Measurements from ENCODE around the gene PPP1R13L.

PPP1R13L gene

GRCh38 chr19:45356760-45357444 lies 48.0 kb downstream of the PPP1R13L start:
- H3K4me3 ChIP-seq (ENCODE audit: low read length), result no peak overlapping the region

GRCh38 chr19:45355910-45356309 lies 49.0 kb downstream of the PPP1R13L start:
- H3K9ac ChIP-seq (ENCODE audit: low read length), result no peak overlapping the region
- no peaks in the 10 kb centered on the region for H3K4me1 ChIP-seq (ENCODE audit: control insufficient read depth, insufficient read depth, low read length)
- H3K36me3 ChIP-seq (ENCODE audit: control insufficient read depth, insufficient read depth, low read length, severe bottlenecking), result peaks cover 57% of the 10 kb centered on the region
- H3K4me3 ChIP-seq (ENCODE audit: low read length), result no peak overlapping the region
- DNase-seq (ENCODE audit: low read depth), result no peak
- no peaks in the 10 kb centered on the region for H3K9me3 ChIP-seq (ENCODE audit: control insufficient read depth, low read length)
- no peaks in the 10 kb centered on the region for H3K27me3 ChIP-seq (replicated peaks; ENCODE audit: control insufficient read depth, insufficient read depth, low read length)

More at GRCh38 chr19:45356760-45357444, 48.0 kb downstream of the PPP1R13L start:
- H3K4me1 ChIP-seq (ENCODE audit: control insufficient read depth, insufficient read depth, low read length), result no peaks in the 10 kb centered on the region
- H3K9me3 ChIP-seq (ENCODE audit: control insufficient read depth, low read length), result no peaks in the 10 kb centered on the region
- no peak for DNase-seq (ENCODE audit: low read depth)
- H3K27me3 ChIP-seq (replicated peaks; ENCODE audit: control insufficient read depth, insufficient read depth, low read length), result no peaks in the 10 kb centered on the region
- H3K9ac ChIP-seq (ENCODE audit: low read length), result no peak overlapping the region
- peaks cover 66% of the 10 kb centered on the region for H3K36me3 ChIP-seq (ENCODE audit: control insufficient read depth, insufficient read depth, low read length, severe bottlenecking)

DNA sequence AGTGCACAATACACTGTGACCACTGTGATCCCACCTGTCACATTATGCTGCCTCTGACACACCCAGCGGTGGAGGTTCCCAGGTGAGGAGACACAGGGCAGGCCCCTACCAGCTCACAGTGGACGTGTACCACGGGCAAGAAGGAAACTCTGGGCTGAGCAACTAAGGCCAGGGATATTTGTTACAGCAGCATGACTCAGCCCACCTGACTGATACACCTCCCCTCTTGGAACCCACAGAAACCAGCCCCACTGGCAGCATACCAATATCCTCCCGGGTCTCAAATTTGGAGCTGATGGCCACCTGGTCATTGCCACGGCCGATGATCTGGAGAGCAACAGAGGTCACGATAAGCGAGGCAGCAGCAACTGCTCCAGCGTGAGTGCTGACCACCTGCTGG lies 49.5 kb downstream of the PPP1R13L start:
- no peak for DNase-seq (ENCODE audit: low read depth)
- no peaks in the 10 kb centered on the region for H3K27me3 ChIP-seq (replicated peaks; ENCODE audit: control insufficient read depth, insufficient read depth, low read length)
- H3K4me1 ChIP-seq (ENCODE audit: control insufficient read depth, insufficient read depth, low read length), result no peaks in the 10 kb centered on the region
- H3K9ac ChIP-seq (ENCODE audit: low read length), result no peak overlapping the region
- H3K9me3 ChIP-seq (ENCODE audit: control insufficient read depth, low read length), result no peaks in the 10 kb centered on the region
- peaks cover 57% of the 10 kb centered on the region for H3K36me3 ChIP-seq (ENCODE audit: control insufficient read depth, insufficient read depth, low read length, severe bottlenecking)
- H3K4me3 ChIP-seq (ENCODE audit: low read length), result no peak overlapping the region

DNA sequence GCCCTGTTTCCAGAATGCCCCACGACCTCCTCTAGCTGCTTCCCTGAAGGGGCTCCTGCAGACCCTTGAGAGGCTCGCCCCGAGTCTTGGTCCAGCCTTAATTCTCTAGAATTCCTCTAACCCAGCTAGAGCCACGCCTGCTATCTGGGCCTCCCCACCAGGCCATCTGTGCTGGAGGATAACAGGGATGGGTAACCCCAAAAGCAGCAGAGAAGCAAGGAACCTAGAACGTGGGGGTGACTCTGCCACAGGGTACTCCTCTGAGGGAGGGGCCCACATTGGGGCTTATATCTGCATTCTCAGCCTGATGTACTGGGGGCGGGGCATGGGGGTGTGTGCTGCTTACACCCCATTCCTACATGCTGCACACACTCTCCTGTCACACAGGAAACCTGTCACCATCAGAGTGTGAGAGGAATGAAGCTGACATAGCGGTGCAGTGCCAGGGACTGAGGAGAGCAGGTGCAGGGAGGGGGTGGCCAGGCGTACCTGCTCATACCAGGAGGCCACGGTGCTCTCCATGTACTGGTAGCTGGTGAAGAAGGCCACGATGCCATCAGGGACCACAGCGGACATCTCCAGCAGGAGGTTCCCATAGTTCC lies 50.5 kb downstream of the PPP1R13L start:
- H3K27me3 ChIP-seq (replicated peaks; ENCODE audit: control insufficient read depth, insufficient read depth, low read length), result no peaks in the 10 kb centered on the region
- H3K9ac ChIP-seq (ENCODE audit: low read length), result no peak overlapping the region
- H3K4me1 ChIP-seq (ENCODE audit: control insufficient read depth, insufficient read depth, low read length), result no peaks in the 10 kb centered on the region
- no peaks in the 10 kb centered on the region for H3K9me3 ChIP-seq (ENCODE audit: control insufficient read depth, low read length)
- no peak for DNase-seq (ENCODE audit: low read depth)
- H3K4me3 ChIP-seq (ENCODE audit: low read length), result no peak overlapping the region
- peaks cover 54% of the 10 kb centered on the region for H3K36me3 ChIP-seq (ENCODE audit: control insufficient read depth, insufficient read depth, low read length, severe bottlenecking)

GRCh38 chr19:45352914-45353796 lies 51.7 kb downstream of the PPP1R13L start:
- H3K4me1 ChIP-seq (ENCODE audit: control insufficient read depth, insufficient read depth, low read length), result no peaks in the 10 kb centered on the region
- no peak overlapping the region for H3K4me3 ChIP-seq (ENCODE audit: low read length)
- no peak overlapping the region for H3K9ac ChIP-seq (ENCODE audit: low read length)
- no peaks in the 10 kb centered on the region for H3K27me3 ChIP-seq (replicated peaks; ENCODE audit: control insufficient read depth, insufficient read depth, low read length)
- peaks cover 46% of the 10 kb centered on the region for H3K36me3 ChIP-seq (ENCODE audit: control insufficient read depth, insufficient read depth, low read length, severe bottlenecking)
- DNase-seq (ENCODE audit: low read depth), result no peak
- no peaks in the 10 kb centered on the region for H3K9me3 ChIP-seq (ENCODE audit: control insufficient read depth, low read length)

GRCh38 chr19:45352471-45352870 lies 52.4 kb downstream of the PPP1R13L start:
- Histone ChIP-seq H3K9me3 (ENCODE audit: control insufficient read depth, low read length) (no peaks in the 10 kb centered on the region), H3K9ac (ENCODE audit: low read length) (no peak overlapping the region), H3K4me1 (ENCODE audit: control insufficient read depth, insufficient read depth, low read length) (no peaks in the 10 kb centered on the region), H3K36me3 (ENCODE audit: control insufficient read depth, insufficient read depth, low read length, severe bottlenecking) (peaks cover 46% of the 10 kb centered on the region), H3K4me3 (ENCODE audit: low read length) (no peak overlapping the region), H3K27me3 (replicated peaks; ENCODE audit: control insufficient read depth, insufficient read depth, low read length) (peaks cover 4% of the 10 kb centered on the region)
- DNase-seq (ENCODE audit: low read depth), result no peak

DNA sequence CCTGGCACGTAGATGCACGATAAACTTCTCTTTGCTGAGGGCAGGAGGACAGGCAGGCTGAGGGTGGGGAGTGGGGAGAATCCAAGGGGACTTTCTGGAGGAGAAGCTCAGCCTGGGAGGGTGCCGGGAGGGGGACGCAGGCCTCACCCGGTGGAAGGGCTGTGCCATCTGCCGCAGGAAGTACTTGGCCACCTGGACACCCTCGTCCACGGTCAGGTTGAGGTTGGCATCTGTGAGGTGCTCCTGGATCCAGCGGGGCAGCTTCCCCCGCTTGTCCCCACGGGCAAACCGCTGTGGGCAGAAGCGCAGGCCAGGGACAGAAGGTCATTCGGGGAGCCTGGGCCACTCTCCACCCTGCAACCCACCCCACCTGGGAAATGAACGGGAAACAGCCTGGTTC lies 52.8 kb downstream of the PPP1R13L start:
- Histone ChIP-seq H3K36me3 (ENCODE audit: control insufficient read depth, insufficient read depth, low read length, severe bottlenecking) (peaks cover 46% of the 10 kb centered on the region), H3K9me3 (ENCODE audit: control insufficient read depth, low read length) (no peaks in the 10 kb centered on the region), H3K9ac (ENCODE audit: low read length) (no peak overlapping the region), H3K4me1 (ENCODE audit: control insufficient read depth, insufficient read depth, low read length) (no peaks in the 10 kb centered on the region), H3K4me3 (ENCODE audit: low read length) (no peak overlapping the region), H3K27me3 (replicated peaks; ENCODE audit: control insufficient read depth, insufficient read depth, low read length) (peaks cover 6% of the 10 kb centered on the region)
- DNase-seq (ENCODE audit: low read depth), result no peak

GRCh38 chr19:45351401-45351952 lies 53.4 kb downstream of the PPP1R13L start:
- Histone ChIP-seq H3K4me1 (ENCODE audit: control insufficient read depth, insufficient read depth, low read length) (no peaks in the 10 kb centered on the region), H3K9me3 (ENCODE audit: control insufficient read depth, low read length) (no peaks in the 10 kb centered on the region), H3K9ac (ENCODE audit: low read length) (no peak overlapping the region), H3K4me3 (ENCODE audit: low read length) (no peak overlapping the region), H3K27me3 (replicated peaks; ENCODE audit: control insufficient read depth, insufficient read depth, low read length) (peaks cover 6% of the 10 kb centered on the region), H3K36me3 (ENCODE audit: control insufficient read depth, insufficient read depth, low read length, severe bottlenecking) (peaks cover 41% of the 10 kb centered on the region)
- no peak for DNase-seq (ENCODE audit: low read depth)

DNA sequence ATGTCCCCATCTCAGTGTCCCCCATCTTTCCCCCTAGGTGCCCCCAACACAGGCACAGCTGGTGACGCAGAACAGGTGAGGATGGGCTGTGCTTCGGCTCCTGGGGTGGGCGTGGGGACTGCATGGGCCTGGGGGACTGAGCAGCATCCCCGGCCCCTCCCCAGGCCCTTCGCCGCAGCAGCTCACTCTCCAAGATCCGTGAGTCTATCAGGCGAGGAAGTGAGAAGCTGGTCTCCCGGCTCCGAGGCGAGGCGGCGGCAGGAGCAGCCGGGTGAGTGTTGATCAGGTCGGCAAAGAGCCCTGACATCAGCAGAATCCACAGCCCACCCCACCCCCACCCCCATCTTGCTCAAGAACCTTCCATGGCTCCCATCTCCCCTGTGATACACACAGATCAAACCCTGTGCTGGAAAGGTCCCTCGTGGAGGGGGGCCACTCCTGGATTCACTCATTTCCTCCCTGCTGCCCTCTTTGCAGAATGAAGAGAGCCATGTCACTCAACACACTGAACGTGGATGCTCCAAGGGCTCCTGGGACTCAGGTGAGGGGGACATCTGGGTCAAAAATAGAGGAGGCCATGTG lies 54.3 kb downstream of the PPP1R13L start:
- peaks cover 6% of the 10 kb centered on the region for H3K27me3 ChIP-seq (replicated peaks; ENCODE audit: control insufficient read depth, insufficient read depth, low read length)
- no peaks in the 10 kb centered on the region for H3K4me1 ChIP-seq (ENCODE audit: control insufficient read depth, insufficient read depth, low read length)
- DNase-seq (ENCODE audit: low read depth), result no peak
- H3K9me3 ChIP-seq (ENCODE audit: control insufficient read depth, low read length), result no peaks in the 10 kb centered on the region
- no peak overlapping the region for H3K9ac ChIP-seq (ENCODE audit: low read length)
- peaks cover 35% of the 10 kb centered on the region for H3K36me3 ChIP-seq (ENCODE audit: control insufficient read depth, insufficient read depth, low read length, severe bottlenecking)
- H3K4me3 ChIP-seq (ENCODE audit: low read length), result no peak overlapping the region

DNA sequence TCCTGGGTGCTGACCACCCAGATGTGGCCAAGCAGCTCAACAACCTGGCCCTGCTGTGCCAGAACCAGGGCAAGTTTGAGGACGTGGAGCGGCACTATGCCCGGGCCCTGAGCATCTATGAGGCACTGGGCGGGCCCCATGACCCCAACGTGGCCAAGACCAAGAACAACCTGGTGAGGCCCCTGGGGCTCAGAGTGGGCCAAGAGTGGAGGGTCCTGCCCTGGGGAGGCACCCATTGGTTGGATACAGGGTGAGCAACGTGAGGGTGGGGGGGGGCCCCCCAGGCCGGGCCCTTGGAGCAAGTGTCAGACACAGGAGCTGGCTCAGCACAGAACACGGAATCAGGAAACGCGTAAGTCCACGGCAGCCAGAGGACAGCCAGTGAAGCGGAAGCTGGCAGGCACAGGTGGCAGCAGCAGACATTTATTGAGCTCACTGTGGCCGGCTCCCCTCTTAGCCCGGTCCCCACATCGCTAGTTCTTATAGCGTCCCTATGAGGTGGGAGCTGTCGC lies 55.4 kb downstream of the PPP1R13L start:
- Histone ChIP-seq H3K9ac (ENCODE audit: low read length) (no peak overlapping the region), H3K27me3 (replicated peaks; ENCODE audit: control insufficient read depth, insufficient read depth, low read length) (peaks cover 9% of the 10 kb centered on the region), H3K36me3 (ENCODE audit: control insufficient read depth, insufficient read depth, low read length, severe bottlenecking) (peaks cover 26% of the 10 kb centered on the region), H3K4me1 (ENCODE audit: control insufficient read depth, insufficient read depth, low read length) (no peaks in the 10 kb centered on the region), H3K4me3 (ENCODE audit: low read length) (no peak overlapping the region), H3K9me3 (ENCODE audit: control insufficient read depth, low read length) (no peaks in the 10 kb centered on the region)
- DNase-seq (ENCODE audit: low read depth), result no peak

GRCh38 chr19:45349126-45349415 lies 55.8 kb downstream of the PPP1R13L start:
- no peak for DNase-seq (ENCODE audit: low read depth)
- Histone ChIP-seq H3K4me1 (ENCODE audit: control insufficient read depth, insufficient read depth, low read length) (no peaks in the 10 kb centered on the region), H3K9ac (ENCODE audit: low read length) (no peak overlapping the region), H3K9me3 (ENCODE audit: control insufficient read depth, low read length) (no peaks in the 10 kb centered on the region), H3K27me3 (replicated peaks; ENCODE audit: control insufficient read depth, insufficient read depth, low read length) (peaks cover 9% of the 10 kb centered on the region), H3K4me3 (ENCODE audit: low read length) (no peak overlapping the region), H3K36me3 (ENCODE audit: control insufficient read depth, insufficient read depth, low read length, severe bottlenecking) (peaks cover 21% of the 10 kb centered on the region)

All from adipocyte (in vitro differentiated cells).